A172 (cell line): ENCODE data around the gene TBCD. TPM values are rescaled to one million over a fixed set of nuclear protein-coding genes. Genes with fewer than 3 reads are reported as not detected.

Experiments used
- DNase-seq: peaks from one replicate; pipeline ENCODE4 v3.0.0-alpha.2; 2015; ENCODE audit warnings: low spot score
- total RNA-seq: library from RNA; depleted of rRNA; stranded (reverse); fragments of >200 nt; shearing (Covaris generic); gene quantifications from 2 replicates; pipeline ENCODE4 v1.2.3, GENCODE V29; 2014

The TBCD gene
- total RNA-seq, 1 experiment from 2014 or later = 38.7 TPM

DNA sequence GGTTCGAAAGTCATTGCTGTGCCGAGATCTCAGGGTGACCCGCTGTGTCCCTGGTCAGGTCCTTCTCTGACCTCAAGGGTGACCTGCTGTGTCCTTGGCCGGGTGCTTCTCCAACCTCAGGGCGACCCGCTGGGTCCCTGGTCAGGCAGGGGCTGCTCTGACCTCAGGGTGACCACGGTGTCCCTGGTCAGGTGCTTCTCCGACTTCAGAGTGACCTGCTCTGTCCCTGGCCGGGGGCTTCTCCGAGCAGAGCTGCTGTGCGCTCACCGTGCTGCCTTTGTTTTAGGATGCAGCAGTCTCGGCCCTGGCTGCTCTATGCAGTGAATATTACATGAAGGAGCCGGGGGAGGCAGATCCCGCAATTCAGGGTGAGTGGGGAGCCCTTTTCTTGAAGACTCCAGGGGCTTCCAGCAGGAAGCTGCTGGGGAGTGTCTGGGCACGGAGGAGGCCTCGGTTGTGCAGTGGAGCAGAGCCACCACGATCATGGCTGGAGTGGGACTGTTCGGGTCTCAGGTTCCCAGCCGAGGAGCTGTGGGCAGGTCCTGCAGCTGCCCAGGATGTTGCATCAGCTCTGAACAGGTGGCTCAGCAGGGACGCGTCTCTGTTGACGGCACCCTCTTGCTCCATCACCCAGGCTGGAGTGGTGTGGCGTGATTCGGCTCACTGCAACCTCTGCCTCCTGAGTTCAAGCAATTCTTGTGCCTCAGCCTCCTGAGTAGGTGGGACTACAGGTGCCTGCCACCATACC is 171.7 kb downstream of the TBCD start:
- no peak for DNase-seq

DNA sequence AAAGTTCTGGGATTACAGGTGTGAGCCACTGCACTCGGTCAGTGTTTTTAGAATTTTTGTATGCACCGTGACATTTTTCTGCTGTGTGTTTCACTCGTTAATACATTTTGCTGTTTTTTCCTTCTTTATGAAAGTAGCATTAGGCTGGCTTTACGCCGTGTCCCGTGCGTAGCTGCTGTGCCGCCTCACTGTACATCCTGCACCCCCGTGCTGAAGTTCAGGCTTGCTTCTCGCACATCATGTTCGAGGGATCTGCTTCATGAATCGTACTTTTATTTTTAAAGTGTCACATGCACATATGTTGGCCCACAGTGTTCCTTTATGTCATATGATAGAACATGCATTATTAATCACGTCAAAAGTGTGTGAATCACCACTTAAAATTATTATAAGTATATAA is 172.3 kb downstream of the TBCD start:
- DNase-seq = no peak

DNA sequence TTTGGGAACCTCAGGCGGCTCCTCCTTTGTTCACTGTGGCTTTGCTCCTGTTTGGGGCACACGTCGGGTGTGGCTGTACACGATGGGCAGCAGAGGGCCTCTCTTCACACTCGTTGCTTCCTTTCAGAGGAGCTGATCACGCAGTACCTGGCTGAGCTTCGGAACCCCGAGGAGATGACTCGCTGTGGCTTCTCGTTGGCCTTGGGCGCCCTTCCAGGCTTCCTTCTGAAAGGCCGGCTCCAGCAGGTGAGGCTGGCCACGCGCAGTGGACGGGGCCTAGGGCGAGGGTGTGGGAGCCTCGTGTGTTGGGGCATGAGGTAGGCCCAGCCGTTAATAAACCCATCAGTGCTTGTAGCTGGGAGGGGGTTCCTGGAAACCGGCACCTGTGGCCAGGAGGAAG is 172.9 kb downstream of the TBCD start:
- DNase-seq = peak; percentile 79

DNA sequence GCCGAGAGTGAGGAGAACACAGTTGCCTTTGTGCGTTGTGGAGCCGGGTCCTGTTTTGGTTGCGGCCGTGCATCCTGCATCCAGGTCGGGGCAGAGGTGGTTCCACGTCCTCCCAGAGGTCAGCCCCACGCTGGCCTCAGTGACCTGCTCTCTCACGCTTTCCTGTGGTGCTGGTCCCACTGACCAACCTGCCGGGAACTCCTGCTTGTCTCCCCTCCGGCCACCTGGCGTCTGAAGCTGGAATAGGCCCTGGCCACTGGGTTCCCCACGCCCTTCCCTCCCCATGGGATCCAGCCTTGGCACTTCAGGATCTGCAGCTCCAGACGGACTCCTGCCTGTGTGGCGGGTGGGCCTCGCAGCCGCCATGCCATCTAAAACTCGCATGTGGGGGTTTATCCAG is 173.5 kb downstream of the TBCD start:
- no peak for DNase-seq

DNA sequence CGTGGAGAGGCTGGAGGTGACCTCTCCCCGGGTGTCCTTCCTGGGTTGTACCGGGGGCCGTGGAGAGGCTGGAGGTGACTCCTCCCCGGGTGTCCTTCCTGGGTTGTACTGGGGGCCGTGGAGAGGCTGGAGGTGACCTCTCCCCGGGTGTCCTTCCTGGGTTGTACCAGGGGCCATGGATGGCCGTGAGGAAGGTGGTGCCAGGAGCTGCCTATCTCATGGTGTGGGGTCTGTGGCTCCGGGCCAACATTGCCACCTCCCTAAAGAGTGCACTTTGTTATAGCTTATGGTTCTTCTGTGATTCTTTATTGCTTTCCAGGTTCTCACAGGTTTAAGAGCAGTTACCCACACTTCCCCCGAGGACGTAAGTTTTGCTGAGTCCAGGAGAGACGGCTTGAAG is 174.2 kb downstream of the TBCD start:
- no peak for DNase-seq

DNA sequence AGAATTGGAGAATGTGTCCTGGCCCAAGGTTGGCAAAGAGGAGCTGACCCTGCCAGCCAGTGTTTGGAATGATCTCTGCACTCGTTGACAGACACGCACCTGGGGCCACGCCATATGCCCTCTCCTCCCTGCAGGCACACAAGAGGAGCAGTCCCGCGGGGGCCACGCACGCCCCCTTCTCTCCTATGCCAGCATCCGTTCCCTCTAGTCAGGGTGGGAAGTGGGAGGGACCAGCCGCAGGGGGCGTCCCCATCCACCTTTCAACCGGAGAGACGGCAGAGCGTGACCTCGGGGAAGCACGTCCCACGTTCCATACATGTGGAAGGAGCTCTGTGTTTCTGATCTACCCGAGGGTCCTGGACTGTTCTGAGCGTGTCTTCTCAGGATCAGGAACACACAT is 174.9 kb downstream of the TBCD start:
- no peak for DNase-seq

DNA sequence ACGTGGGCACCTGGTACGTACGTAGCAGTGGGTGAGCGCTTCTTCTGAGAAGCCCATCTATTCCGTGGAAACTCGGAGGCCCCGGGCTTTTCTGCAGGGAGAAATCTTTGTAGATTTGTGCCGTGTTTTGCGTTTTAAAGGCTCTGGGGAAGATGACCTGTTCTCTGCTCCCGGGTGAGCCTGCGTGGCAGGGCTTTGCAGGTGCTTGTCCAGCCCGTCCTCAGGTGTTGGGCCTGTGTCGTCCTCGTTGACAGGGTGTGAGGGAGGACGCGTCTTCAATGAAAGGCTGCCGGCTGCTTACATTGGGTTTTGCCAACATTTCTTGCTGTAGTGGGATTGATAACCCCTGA is 175.4 kb downstream of the TBCD start:
- no peak for DNase-seq

DNA sequence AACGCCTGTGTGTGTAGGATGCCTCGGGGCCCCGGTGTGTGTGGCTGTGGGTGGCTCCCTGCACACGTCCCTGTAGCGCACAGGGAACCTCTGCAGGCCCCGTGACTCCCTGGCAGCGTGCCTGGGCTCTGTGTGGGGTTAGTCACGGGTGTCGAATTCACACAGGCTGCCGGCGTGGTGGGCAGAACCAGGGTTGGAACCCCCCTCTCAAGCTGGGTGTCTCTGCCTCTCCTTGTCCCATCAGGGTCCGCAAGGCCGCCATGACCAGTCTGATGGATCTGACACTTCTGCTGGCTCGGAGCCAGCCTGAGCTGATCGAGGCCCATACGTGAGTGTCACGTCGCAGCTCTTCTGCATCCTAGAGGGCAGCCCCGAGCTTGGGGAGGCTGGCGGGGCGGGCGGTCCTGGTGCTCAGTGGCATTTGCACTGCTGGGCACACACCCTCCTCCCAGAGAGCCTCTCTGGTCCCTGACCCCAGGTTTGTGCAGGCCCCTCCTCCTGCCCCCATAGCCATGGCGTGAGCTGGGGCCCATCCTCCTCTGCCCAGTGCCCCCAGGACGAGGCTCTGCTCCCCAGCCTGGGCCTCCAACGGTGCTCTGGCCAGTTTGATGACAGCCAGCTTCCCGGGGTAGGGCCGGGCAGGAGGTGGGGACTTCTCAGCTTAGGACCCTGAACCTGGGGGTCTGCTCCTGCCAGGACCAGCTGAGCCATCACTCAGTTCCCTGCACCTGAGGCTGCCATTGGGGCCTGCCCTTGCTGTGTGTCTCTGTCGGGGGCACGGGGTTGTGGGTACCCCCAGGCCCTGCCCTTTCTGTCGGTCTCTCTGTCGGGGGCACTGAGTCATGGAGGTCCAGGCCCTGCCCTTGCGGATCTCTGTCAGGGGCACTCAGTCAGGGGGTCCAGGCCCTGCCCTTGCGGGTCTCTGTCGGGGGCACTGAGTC is 176.1 kb downstream of the TBCD start:
- no peak for DNase-seq

DNA sequence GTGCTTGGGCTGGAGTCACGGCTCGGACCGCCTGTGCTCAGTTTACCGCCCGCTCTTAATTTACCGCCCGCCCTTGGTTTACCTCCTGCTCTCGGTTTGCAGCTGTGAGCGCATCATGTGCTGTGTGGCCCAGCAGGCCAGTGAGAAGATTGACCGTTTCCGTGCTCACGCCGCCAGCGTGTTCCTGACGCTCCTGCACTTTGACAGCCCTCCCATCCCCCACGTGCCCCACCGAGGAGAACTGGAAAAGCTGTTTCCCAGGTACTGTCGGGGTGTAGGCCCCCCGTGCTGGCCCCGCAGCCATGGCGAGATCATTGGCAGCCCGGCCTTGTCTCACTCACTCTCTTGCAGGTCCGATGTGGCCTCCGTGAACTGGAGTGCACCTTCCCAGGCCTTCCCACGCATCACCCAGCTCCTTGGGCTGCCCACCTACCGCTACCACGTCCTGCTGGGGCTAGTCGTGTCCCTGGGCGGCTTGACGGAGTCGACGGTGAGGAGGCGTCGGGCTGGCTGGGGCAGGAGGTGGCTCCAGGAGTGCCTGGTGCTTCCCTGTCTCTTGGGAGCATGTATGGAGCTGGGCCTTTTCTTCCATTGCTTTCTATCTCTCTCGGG is 177.3 kb downstream of the TBCD start:
- DNase-seq = no peak

DNA sequence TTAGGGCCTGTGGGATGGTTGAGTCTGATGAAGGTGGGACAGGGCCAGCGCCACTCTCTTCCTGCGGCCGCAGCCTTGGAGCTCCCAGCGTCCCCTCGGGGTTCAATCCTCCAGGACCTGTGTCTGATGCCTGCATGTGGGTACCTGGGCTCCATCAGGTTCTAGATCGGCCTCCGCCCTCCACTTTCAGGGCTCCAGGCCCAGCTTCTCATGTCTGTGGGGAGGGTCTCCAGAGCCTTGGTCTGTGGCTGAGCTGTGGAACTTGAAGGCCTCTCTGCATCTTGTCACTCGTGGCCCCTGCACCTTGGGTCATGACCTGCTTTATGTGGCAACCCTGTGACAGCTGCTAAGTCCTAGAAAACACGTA is 177.8 kb downstream of the TBCD start:
- DNase-seq = no peak

DNA sequence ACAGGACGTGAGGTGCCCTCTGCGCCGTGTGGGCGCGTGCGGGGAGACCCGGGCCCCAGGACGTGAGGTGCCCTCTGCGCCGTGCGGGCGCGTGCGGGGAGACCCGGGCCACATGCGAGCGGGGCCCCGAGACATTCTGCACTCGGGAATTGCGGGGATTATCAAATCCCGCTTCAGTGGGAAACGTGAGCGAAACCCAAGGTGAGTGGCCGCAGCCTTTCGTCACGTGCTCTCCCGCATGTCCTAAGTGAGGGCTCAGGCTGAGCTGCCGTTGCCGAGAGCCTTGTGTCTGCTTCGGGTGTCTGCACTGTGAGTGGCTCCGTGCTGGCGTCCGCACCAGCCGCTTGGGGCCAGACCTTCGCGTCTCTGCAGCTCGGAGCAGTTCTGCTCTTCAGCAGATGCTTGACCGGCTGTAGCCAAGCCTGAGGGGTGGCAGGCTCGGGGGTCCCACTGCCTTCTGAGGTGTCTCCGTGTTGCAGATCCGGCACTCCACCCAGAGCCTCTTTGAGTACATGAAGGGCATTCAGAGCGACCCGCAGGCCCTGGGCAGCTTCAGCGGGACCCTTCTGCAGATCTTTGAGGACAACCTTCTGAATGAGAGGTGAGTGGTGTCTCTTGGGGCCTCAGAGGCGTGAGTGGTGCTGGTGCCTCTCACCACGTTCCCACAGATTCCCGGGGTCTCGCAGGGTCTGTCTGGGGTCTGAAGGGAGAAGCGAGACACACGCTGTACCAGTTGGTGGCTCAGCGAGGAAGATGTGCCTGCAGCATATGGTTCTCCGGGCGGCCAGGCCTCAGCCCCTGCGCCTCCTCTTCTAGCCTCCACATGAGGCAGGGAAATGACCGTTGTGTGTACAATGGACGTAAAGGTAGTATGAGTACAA is 178.4 kb downstream of the TBCD start:
- DNase-seq = no peak

DNA sequence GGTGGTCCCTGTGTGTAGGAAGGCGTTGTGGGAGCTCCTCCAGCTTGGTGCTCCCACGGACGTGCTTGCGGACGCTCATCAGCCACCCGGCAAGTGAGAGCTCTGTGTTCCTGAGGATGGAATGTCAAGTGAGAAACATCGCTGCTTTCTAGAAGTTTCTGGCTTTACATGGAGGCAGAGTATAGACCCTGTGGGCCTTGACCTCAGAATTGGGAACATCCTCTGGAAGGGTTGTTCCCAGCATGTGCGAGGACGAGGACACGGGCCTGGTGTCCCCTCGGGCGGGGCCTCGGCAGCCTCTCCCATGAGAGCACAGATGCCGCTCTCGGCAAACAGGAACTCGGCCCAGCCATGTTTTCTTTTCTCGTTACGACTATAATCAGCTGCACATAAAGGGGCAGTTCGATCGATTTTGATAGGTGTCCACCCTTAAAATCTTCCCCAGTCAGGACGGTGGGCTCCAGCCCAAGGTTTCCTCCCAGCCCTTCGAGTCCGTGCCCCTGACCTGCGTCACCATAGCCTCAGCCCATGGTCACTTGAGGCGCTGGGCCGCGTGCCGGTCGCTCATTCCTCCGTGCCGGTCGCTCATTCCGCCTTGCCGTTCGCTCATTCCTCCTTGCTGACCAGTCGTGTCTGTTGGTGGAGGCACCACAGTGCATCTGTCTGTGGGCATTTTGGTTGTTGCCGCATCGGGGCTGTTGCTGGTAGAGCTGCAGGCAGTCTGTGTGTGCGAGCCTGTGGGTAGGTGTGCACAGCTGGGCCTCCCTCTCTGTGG is 179.2 kb downstream of the TBCD start:
- no peak for DNase-seq

DNA sequence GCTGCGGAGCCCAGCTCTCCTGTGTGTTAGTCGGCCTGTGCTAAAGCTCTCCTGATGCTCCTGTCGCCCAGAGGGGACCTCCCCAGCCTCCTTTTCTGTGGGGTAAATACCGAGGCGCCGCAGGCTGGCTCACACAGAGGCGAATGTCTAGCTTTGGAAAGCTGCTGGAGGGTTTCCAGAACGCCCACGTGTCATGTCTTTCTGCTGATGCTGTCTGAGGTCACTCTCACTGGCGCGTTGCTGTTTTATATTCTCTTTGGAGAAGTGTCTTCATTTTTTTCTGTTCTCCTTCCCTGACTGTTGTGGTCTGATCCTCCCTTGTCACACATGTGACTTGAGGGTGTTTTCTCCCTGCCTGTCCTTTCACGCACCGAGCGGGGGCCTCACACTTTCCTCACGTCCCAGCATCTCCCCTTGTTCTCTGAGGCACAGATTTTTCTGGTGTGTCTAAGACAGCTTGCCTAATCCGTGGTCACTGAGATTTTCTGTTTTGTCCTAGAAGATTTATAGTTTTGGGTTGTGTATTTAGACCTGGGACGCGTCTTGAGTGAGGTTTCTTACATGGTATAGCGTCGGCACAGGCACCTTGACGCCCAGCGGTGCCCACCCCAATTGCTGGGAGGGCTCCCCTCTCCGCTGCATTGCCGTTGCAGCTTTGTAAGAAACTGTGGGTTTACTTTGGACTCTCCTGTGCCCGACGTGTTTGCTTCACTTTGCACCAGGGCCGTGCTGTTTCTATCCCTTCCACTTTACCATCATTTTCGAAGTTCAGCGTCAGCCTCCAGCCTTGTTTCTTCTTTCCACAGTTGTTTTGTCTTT is 180.0 kb downstream of the TBCD start:
- peak; percentile 62 for DNase-seq

DNA sequence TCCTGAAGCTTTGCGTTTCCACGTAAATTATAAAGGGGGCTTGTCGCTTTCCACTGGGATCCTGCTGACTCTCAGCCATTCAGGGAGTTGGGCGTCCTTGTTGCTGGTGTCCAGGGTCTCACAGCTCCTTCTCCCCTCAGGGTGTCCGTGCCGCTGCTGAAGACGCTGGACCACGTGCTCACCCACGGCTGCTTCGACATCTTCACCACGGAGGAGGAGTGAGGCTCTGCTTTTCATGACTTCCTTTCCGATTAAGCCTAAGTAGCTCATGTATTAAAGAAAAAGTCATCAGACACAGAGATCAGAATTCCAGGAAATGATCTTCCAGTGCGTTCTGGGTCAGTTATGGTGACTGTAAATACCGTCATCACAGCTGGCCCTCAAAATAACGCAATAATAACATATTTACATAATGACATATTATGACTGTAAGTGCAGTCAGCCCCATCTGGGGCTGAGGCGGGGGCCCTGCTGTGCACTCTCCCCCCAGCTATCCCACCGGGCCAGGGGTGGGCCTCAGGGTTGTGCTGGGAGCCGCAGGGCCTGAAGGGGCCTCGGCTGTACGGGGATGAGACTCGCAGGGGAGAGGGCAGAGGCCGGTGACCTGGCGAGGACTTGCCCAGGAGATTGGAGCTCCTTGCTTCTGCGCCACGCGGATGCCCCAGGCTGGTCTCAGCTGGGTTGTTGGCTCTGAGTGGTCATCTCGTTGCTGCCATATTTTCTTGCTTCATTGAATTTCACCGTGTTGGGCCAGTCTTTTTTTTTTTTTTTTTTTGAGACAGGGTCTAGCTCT is 180.8 kb downstream of the TBCD start:
- DNase-seq = peak; percentile 21

DNA sequence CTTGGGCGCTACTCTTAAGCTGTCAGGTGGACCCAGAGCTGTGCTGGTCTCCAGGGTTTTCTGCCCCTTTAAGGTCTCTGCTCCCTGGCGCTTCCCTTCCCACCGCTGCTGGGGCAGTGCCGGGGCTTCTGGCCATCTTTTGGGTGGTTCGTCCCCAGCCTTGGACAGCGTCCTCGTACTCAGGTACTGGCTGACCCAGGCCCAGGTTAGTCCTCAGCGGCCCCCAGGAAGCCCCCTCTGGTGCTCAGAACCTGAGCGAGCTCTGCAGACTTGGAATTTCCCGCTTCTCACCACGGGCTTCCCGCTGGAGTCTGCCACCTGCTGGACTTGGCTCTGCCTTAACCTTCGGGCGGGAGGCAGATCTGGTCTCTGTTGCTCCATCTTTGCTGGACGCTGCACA is 182.0 kb downstream of the TBCD start:
- DNase-seq = no peak

DNA sequence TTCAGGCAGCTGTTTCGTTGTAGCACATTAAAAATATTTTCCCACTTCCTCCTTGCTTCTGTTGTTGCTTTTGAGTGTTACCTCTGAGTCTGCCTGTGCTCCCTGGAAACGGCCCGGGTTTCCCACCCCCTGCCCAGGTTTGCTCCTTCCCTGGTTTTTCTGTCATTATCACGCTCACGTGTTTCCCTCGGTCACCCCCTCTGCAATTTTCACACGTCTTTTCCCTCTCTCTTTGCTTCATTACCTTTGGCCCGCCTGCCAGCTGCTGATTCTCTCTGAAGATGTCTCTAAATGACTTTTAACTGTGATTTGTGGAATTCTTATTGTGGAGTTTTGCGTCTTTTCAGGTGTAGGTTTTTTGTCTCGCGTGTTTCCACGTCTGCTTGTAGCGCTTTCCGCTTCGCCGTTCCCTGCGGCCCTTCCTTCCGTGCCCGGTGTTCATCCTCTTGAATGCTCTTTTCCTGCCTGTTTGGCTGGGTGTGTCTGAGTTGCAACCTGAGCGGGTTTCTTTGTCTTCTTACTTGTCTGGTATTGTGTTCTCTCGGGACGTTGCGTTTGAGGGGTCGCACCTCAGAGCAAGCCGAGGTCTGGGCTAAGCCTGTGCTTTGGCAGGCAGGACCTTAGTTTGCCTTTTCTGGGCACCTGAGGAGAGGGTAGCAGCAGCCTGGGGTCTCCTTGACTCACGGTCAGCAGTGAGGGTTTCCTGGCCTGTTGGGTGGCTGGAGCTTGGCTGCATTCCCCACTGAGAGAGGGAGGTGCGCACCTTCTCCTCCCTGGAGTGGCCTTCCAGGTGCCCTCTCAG is 184.3 kb downstream of the TBCD start:
- no peak for DNase-seq

DNA sequence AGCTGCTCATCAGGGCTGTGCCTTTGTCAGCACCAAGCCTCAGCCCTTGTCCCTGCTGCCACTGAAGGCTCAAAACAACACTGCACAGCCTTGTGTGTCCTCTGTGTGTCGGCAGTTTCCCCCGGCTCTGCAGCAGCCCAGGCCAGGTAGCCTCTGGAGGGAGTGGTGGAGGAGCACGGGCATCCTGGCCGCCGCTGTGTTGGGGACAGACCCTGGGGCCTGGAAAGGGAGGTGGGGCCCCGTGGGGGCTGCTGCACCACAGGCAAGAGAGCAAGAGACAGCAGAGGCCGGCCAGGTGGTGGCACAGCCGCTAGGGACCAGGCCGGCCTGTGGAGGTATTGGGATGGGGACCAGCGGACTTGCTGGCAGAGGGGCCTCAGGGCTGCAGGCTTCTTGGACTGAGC is 184.9 kb downstream of the TBCD start:
- no peak for DNase-seq
